ENCODE measurements around the gene SIGLEC10. TPM values are rescaled to one million over a fixed set of nuclear protein-coding genes. Genes with fewer than 3 reads are reported as not detected.
"Not testable (repeated sequence)": the region's sequence is repeated elsewhere in the genome, so short reads cannot be mapped to it uniquely, and the experiment has no call there.

The SIGLEC10 gene
- total RNA-seq, 1 donor from 2014 or later, result not detected

DNA sequence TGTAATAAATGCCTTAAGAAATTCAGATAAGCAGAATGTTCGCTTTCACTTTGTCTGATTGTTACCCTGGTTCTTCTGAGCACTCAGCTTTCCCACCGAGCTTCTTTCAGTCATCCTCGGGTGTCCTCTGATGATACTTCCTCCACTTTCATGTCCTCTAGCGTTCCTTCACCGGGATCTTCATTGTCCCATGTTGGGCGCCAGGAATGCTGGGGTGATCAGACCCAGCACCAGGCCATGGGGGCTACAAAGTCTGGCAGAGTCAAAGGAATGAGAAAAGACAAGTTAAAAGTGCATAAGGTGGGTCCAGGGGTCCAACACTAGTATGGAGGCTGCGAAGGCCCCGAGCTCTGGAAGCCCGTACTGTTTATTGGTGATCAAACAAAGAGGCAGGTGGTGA lies 15.3 kb downstream of the SIGLEC10 start:
- Mint-ChIP-seq H3K9me3 (peaks cover 18% of the 10 kb centered on the region), H3K27me3 (ENCODE audit: low read depth) (no peaks in the 10 kb centered on the region)

DNA sequence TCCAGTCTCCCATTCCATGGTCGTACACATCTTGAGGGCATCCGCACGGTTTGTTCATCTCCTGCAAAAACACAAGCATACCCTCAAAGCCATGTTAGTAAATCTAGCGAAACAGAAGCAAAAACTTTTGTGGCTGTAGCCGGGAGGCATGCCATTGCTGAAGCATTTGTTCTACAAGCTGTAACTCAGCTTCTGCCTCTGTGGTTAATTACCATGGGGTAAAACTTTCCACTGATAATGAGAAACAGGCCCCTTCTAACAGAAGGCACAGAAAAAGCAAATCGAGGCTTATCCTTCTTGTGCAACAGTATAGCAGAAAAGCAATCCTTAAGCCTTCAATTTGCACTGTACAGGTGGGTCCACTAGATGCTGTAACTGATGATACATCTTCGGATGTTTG lies 17.5 kb downstream of the SIGLEC10 start:
- not testable (repeated sequence) for H3K27me3 Mint-ChIP-seq (ENCODE audit: low read depth); H3K27ac Mint-ChIP-seq (ENCODE audit: unreplicated experiment); H3K4me3 Mint-ChIP-seq; DNase-seq (ENCODE audit: low read depth, low spot score)
- peaks cover 17% of the 10 kb centered on the region for H3K36me3 Mint-ChIP-seq (ENCODE audit: low read depth)
- H3K9me3 Mint-ChIP-seq, result peaks cover 18% of the 10 kb centered on the region
- H3K4me1 Mint-ChIP-seq, result peaks cover 10% of the 10 kb centered on the region

More for the DNA sequence above, 15.3 kb downstream of the SIGLEC10 start:
- no peak for DNase-seq (ENCODE audit: low read depth, low spot score)
- TF ChIP-seq, protein P1, sequence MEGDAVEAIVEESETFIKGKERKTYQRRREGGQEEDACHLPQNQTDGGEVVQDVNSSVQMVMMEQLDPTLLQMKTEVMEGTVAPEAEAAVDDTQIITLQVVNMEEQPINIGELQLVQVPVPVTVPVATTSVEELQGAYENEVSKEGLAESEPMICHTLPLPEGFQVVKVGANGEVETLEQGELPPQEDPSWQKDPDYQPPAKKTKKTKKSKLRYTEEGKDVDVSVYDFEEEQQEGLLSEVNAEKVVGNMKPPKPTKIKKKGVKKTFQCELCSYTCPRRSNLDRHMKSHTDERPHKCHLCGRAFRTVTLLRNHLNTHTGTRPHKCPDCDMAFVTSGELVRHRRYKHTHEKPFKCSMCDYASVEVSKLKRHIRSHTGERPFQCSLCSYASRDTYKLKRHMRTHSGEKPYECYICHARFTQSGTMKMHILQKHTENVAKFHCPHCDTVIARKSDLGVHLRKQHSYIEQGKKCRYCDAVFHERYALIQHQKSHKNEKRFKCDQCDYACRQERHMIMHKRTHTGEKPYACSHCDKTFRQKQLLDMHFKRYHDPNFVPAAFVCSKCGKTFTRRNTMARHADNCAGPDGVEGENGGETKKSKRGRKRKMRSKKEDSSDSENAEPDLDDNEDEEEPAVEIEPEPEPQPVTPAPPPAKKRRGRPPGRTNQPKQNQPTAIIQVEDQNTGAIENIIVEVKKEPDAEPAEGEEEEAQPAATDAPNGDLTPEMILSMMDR (conservative IDR thresholded peaks at IDR 0.05), result no peak
- Mint-ChIP-seq H3K4me3 (no peak overlapping the region), H3K36me3 (ENCODE audit: low read depth) (peaks cover 17% of the 10 kb centered on the region), H3K27ac (ENCODE audit: unreplicated experiment) (no peak overlapping the region), H3K4me1 (peaks cover 5% of the 10 kb centered on the region)

DNA sequence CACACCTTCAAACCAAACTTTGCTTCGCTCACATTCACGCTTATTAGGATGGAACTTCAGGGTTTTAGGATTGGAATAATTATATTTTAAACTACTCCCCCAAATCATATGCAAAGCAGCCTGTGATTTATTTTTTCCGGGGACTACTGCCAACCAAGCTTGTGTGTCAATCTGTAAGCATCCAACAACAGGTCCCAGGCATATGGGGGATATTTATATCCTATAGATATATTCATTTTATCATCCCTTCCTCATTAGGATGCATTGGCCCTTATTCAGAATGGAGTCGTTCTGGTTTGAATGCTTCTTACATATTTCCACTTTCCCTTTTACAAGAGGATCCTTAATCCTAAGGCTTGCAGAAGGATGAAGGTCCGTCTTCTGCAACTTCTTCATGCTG lies 18.2 kb downstream of the SIGLEC10 start:
- TF ChIP-seq, protein P1 (conservative IDR thresholded peaks at IDR 0.05), result no peak
- H3K4me1 Mint-ChIP-seq, result peaks cover 17% of the 10 kb centered on the region
- H3K27me3 Mint-ChIP-seq (ENCODE audit: low read depth), result no peaks in the 10 kb centered on the region
- H3K4me3 Mint-ChIP-seq, result no peak overlapping the region
- no peak for DNase-seq (ENCODE audit: low read depth, low spot score)
- peaks cover 17% of the 10 kb centered on the region for H3K36me3 Mint-ChIP-seq (ENCODE audit: low read depth)
- H3K27ac Mint-ChIP-seq (ENCODE audit: unreplicated experiment), result no peak overlapping the region
- peaks cover 18% of the 10 kb centered on the region for H3K9me3 Mint-ChIP-seq

DNA sequence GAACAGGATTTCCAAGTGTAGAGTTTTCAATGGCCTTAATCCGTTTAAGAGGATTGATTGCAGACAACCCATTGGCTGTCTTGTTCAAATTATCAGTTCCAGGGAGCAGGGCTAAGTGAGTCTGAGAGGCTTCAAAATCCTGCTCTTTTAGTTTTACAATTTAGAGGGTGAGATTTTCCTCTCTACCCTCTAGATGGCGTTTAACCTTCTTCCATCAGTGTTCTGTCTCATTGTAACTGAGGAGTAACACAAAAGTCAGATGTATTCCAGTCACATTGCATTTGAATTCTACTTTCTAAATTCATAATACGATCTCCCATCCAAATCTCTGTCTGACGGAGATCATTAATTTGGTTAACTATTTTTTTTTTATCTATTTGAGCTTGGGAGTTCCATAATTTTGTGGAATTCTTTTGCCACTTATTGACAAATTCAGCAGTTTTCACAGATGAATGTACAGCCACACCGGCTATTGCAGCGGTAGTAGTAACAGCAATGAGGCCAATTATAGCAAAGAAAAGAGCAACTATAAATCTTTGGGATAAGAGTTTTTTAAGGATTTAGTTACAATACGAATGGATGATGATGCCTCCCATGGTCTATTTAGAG lies 19.2 kb downstream of the SIGLEC10 start:
- Mint-ChIP-seq H3K4me3 (peak overlapping the region; percentile 66), H3K27ac (ENCODE audit: unreplicated experiment) (no peak overlapping the region)
- TF ChIP-seq, protein P1 (conservative IDR thresholded peaks at IDR 0.05), result peak; percentile 61

DNA sequence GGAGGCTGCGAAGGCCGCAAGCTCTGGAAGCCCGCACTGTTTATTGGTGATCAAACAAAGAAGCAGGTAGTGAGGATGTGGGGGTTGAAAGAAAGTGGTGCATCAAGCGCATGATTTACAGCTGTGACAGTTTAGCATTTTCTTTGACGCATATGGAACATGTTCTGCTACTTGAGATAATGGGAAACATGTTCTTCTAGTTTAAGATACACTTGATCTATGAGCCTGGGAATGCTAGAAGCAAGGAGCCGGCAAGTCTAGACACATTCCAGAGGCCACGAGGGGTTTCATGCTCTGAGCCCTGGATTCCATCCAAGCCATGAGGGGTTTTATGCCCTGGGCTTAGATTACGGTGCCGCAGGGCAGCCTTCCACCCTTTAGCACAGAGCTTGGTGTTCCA lies 20.0 kb downstream of the SIGLEC10 start:
- not testable (repeated sequence) for DNase-seq (ENCODE audit: low read depth, low spot score); H3K36me3 Mint-ChIP-seq (ENCODE audit: low read depth); H3K27ac Mint-ChIP-seq (ENCODE audit: unreplicated experiment); H3K27me3 Mint-ChIP-seq (ENCODE audit: low read depth)
- H3K4me1 Mint-ChIP-seq, result peaks cover 26% of the 10 kb centered on the region
- peak overlapping the region; percentile 61 for H3K4me3 Mint-ChIP-seq
- peaks cover 14% of the 10 kb centered on the region for H3K9me3 Mint-ChIP-seq

More for the DNA sequence above, 19.2 kb downstream of the SIGLEC10 start:
- no peaks in the 10 kb centered on the region for H3K27me3 Mint-ChIP-seq (ENCODE audit: low read depth)
- H3K9me3 Mint-ChIP-seq, result peaks cover 17% of the 10 kb centered on the region
- H3K4me1 Mint-ChIP-seq, result peaks cover 23% of the 10 kb centered on the region
- peaks cover 11% of the 10 kb centered on the region for H3K36me3 Mint-ChIP-seq (ENCODE audit: low read depth)
- no peak for DNase-seq (ENCODE audit: low read depth, low spot score)

DNA sequence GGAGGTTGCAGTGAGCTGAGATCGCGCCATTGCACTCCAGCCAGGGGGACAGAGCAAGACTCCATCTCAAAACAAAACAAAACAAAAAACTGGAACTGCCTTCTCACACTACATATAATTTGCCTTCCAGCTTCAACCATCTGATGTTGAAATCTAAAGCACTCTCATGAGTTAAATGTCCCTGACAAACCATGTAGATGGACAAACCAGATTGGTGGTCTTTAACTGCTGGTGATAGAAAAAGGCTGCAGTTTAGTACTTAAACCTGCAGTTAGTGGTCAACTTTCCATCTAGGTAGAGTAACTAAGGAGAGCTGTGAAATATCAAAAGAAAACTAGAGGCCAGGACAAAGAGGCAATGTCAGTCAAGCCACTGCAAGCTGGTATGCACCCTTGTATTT lies 21.3 kb downstream of the SIGLEC10 start:
- peaks cover 6% of the 10 kb centered on the region for H3K9me3 Mint-ChIP-seq
- TF ChIP-seq, protein P1 (conservative IDR thresholded peaks at IDR 0.05), result no peak
- no peaks in the 10 kb centered on the region for H3K27me3 Mint-ChIP-seq (ENCODE audit: low read depth)
- peaks cover 30% of the 10 kb centered on the region for H3K4me1 Mint-ChIP-seq
- no peak overlapping the region for H3K27ac Mint-ChIP-seq (ENCODE audit: unreplicated experiment)
- DNase-seq (ENCODE audit: low read depth, low spot score), result no peak
- no peaks in the 10 kb centered on the region for H3K36me3 Mint-ChIP-seq (ENCODE audit: low read depth)
- H3K4me3 Mint-ChIP-seq, result peak overlapping the region; percentile 59
